HEK293 (cell line): ENCODE results near the gene NHSL2.
A peak's percentile ranks its signal among the peaks of the same experiment; 100 is the strongest.

Experiments
- CTCF ChIA-PET: fragments of 350-600 bp; formaldehyde crosslinking; extraction: SDS; loops from one replicate; lab custom pipeline; 2021; ENCODE audit warnings: antibody characterized with exemption; lab: Yijun Ruan, JAX
- POLR2A ChIA-PET: fragments of 300-600 bp; formaldehyde crosslinking; extraction: SDS; loops from one replicate; lab custom pipeline; 2020; ENCODE audit warnings: antibody characterized with exemption, inconsistent platforms; lab: Yijun Ruan, JAX
- H3K27ac ChIP-seq: fragments of 200-500 bp; sonication (Bioruptor generic); 2 replicates; pipeline ENCODE4 v1.5.1; 2014; ENCODE audit warnings: low read depth, low read length, control low read depth, inconsistent platforms; ENCODE audit errors: extremely low read depth
- H3K36me3 ChIP-seq, 2 experiments: fragments of 200-500 bp in 1 of 2; sonication (Bioruptor generic) in 1 of 2; 1 replicate in 1 of 2; 2 replicates in 1 of 2; pipeline ENCODE4 v1.5.1; 2014 to 2017; ENCODE audit warnings: inconsistent platforms in 2 of 2, low read length in 2 of 2; ENCODE audit not compliant: control insufficient read depth in 2 of 2, insufficient read depth in 1 of 2
- H3K4me1 ChIP-seq: fragments of 200-500 bp; sonication (Bioruptor generic); 2 replicates; pipeline ENCODE4 v1.5.1; 2014; ENCODE audit warnings: mild to moderate bottlenecking, low read length, inconsistent platforms; ENCODE audit not compliant: control insufficient read depth, insufficient read depth
- H3K4me3 ChIP-seq: 2 replicates; pipeline ENCODE4 v1.5.1; 2011; ENCODE audit warnings: low read depth, mild to moderate bottlenecking, control low read depth, low read length, moderate library complexity
- H3K9me3 ChIP-seq: fragments of 200-500 bp; sonication (Bioruptor generic); 2 replicates; pipeline ENCODE4 v1.5.1; 2014; ENCODE audit warnings: low read depth, low read length, inconsistent platforms; ENCODE audit not compliant: control insufficient read depth, insufficient read depth
- FEZF1 ChIP-seq: fragments of 450-650 bp; formaldehyde crosslinking; IDR thresholded peaks from 2 replicates; pipeline ENCODE4 v1.5.1; 2016; ENCODE audit warnings: missing biosample characterization, missing genetic modification characterization
- HOXA7 ChIP-seq: sonication (generic); formaldehyde crosslinking; IDR thresholded peaks from 2 replicates; pipeline ENCODE4 v1.8.1; 2022; ENCODE audit warnings: missing genetic modification reagents, borderline replicate concordance
- KLF10 ChIP-seq: fragments of 450-650 bp; IDR thresholded peaks from 2 replicates; pipeline ENCODE4 v1.5.1; 2018; ENCODE audit warnings: missing biosample characterization, mild to moderate bottlenecking, missing genetic modification characterization
- WT1 ChIP-seq: fragments of 450-650 bp; formaldehyde crosslinking; IDR thresholded peaks from 2 replicates; pipeline ENCODE4 v1.5.1; 2016; ENCODE audit warnings: missing biosample characterization, missing genetic modification characterization
- YY2 ChIP-seq: fragments of 450-650 bp; formaldehyde crosslinking; IDR thresholded peaks from 2 replicates; pipeline ENCODE4 v1.5.1; 2016; ENCODE audit warnings: missing biosample characterization, missing genetic modification characterization
- ZBTB20 ChIP-seq: fragments of 450-650 bp; formaldehyde crosslinking; IDR thresholded peaks from 2 replicates; pipeline ENCODE4 v1.5.1; 2016; ENCODE audit warnings: missing biosample characterization, missing genetic modification characterization
- ZEB2 ChIP-seq: fragments of 450-650 bp; formaldehyde crosslinking; IDR thresholded peaks from 2 replicates; pipeline ENCODE4 v1.5.1; 2016; ENCODE audit warnings: missing biosample characterization, missing genetic modification characterization
- ZNF146 ChIP-seq: fragments of 450-650 bp; formaldehyde crosslinking; IDR thresholded peaks from 2 replicates; pipeline ENCODE4 v1.5.1; 2016; ENCODE audit warnings: missing biosample characterization, missing genetic modification characterization
- ZNF223 ChIP-seq: fragments of 450-650 bp; formaldehyde crosslinking; IDR thresholded peaks from 2 replicates; pipeline ENCODE4 v1.5.1; 2016; ENCODE audit warnings: missing biosample characterization, missing genetic modification characterization
- ZNF23 ChIP-seq: fragments of 450-650 bp; formaldehyde crosslinking; IDR thresholded peaks from 2 replicates; pipeline ENCODE4 v1.5.1; 2016; ENCODE audit warnings: missing biosample characterization, missing genetic modification characterization, borderline replicate concordance
- ZNF239 ChIP-seq: fragments of 450-650 bp; formaldehyde crosslinking; IDR thresholded peaks from 2 replicates; pipeline ENCODE4 v1.5.1; 2016; ENCODE audit warnings: missing biosample characterization, missing genetic modification characterization
- ZNF501 ChIP-seq: fragments of 450-650 bp; formaldehyde crosslinking; IDR thresholded peaks from 2 replicates; pipeline ENCODE4 v1.5.1; 2016; ENCODE audit warnings: missing biosample characterization, missing genetic modification characterization
- ZNF514 ChIP-seq: fragments of 450-650 bp; formaldehyde crosslinking; IDR thresholded peaks from 2 replicates; pipeline ENCODE4 v1.5.1; 2016; ENCODE audit warnings: missing biosample characterization, missing genetic modification characterization
- ZNF549 ChIP-seq: fragments of 450-650 bp; IDR thresholded peaks from 2 replicates; pipeline ENCODE4 v1.5.1; 2018; ENCODE audit warnings: missing biosample characterization, missing genetic modification characterization, mild to moderate bottlenecking, inconsistent platforms, moderate library complexity
- ZNF560 ChIP-seq: fragments of 450-650 bp; formaldehyde crosslinking; IDR thresholded peaks from 2 replicates; pipeline ENCODE4 v1.5.1; 2017; ENCODE audit warnings: missing biosample characterization, missing genetic modification characterization, borderline replicate concordance
- ZNF629 ChIP-seq: fragments of 450-650 bp; formaldehyde crosslinking; IDR thresholded peaks from 2 replicates; pipeline ENCODE4 v1.5.1; 2017; ENCODE audit warnings: missing biosample characterization, missing genetic modification characterization
- ZNF654 ChIP-seq: fragments of 450-650 bp; formaldehyde crosslinking; IDR thresholded peaks from 2 replicates; pipeline ENCODE4 v1.5.1; 2016; ENCODE audit warnings: low read depth, missing biosample characterization, missing genetic modification characterization
- ZNF660 ChIP-seq: fragments of 450-650 bp; IDR thresholded peaks from 2 replicates; pipeline ENCODE4 v1.5.1; 2018; ENCODE audit warnings: missing biosample characterization, mild to moderate bottlenecking, missing genetic modification characterization
- ZNF707 ChIP-seq: fragments of 450-650 bp; formaldehyde crosslinking; IDR thresholded peaks from 2 replicates; pipeline ENCODE4 v1.5.1; 2016; ENCODE audit warnings: missing biosample characterization, missing genetic modification characterization
- ZNF843 ChIP-seq: fragments of 450-650 bp; formaldehyde crosslinking; IDR thresholded peaks from 2 replicates; pipeline ENCODE4 v1.5.1; 2016; ENCODE audit warnings: missing biosample characterization, missing genetic modification characterization
- ZSCAN16 ChIP-seq: fragments of 450-650 bp; formaldehyde crosslinking; IDR thresholded peaks from 2 replicates; pipeline ENCODE4 v1.5.1; 2016; ENCODE audit warnings: missing biosample characterization, missing genetic modification characterization
- TF ChIP-seq, protein P1 (sequence below): fragments of 450-650 bp; formaldehyde crosslinking; IDR thresholded peaks from 2 replicates; pipeline ENCODE4 v1.5.1; 2016; ENCODE audit warnings: missing biosample characterization, missing genetic modification characterization
- TF ChIP-seq, protein P2 (sequence below): fragments of 450-650 bp; formaldehyde crosslinking; IDR thresholded peaks from 2 replicates; pipeline ENCODE4 v1.5.1; 2016; ENCODE audit warnings: missing biosample characterization, missing genetic modification characterization, borderline replicate concordance
- TF ChIP-seq, protein P3 (sequence below): IDR thresholded peaks from 2 replicates; pipeline ENCODE4 v1.6.1; 2011; ENCODE audit warnings: mild to moderate bottlenecking, low read depth, low read length, borderline replicate concordance
- TF ChIP-seq, protein P4 (sequence below): fragments of 450-650 bp; formaldehyde crosslinking; IDR thresholded peaks from 2 replicates; pipeline ENCODE4 v1.5.1; 2017; ENCODE audit warnings: missing biosample characterization, missing genetic modification characterization

NHSL2 gene

DNA sequence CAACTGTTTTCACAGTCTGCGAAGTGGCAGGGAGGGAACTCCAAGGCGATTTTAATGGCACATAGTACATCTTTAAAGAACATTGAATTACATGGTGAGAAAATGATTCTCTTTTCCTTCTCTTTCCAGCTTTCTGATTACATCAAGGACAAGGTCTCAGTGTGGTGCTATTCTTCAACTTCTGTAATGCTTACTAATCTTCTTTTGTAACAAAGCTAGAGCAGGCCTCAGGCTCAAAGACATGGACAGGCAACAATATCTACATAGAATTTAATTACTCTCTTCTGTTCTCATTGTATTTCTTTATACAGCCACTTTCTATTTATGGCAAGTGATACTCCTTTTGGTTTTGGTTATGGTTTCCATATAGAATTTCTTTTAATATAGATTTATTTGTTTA, 172.6 kb downstream of the NHSL2 start:
- Histone ChIP-seq H3K27ac (no peak overlapping the region), H3K9me3 (no peaks in the 10 kb centered on the region), H3K4me1 (no peaks in the 10 kb centered on the region), H3K4me3 (no peak overlapping the region), H3K36me3 (no peaks in the 10 kb centered on the region)
- ChIA-PET CTCF (interaction anchor here (0.7 to 1.6 kb wide), 2 partner anchors 61 to 1662 kb away, joined by 3 to 6 read pairs; no protein-coding TSS in a partner anchor), POLR2A (no interaction called here)
- TF ChIP-seq ZNF843 (tag by site-specific recombination) (no peak), ZNF514 (tag by site-specific recombination) (no peak), KLF10 (tag by site-specific recombination) (no peak)

DNA sequence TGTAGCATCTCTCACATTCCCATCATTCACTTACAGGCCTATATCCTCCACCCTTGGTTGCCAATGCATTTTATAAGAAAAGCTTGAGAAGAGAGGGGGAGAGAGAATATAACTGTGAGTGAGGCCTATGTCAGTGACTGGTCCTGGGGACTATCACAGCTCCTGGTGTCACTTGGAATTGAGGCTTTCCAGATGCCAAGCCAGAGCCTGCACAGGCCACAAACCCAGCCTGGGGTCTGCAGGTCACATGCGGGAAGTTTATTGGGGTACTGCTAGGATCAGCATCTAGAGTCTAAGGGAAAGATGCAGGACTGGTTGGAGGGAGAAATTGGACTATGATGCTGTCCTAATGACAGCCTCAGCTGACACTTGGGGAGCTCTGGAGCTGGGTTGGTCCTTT, 173.5 kb downstream of the NHSL2 start:
- no peaks in the 10 kb centered on the region for H3K9me3 ChIP-seq
- TF ChIP-seq ZNF23 (tag by site-specific recombination) (no peak), ZNF560 (tag by site-specific recombination) (no peak), ZNF629 (tag by site-specific recombination) (no peak), ZBTB20 (tag by site-specific recombination) (no peak), ZEB2 (no peak), ZNF501 (tag by site-specific recombination) (no peak), ZNF654 (tag by site-specific recombination) (no peak)
- TF ChIP-seq, all 188 proteins: peak for 0
- H3K4me1 ChIP-seq = no peaks in the 10 kb centered on the region
- no peak overlapping the region for H3K27ac ChIP-seq
- H3K36me3 ChIP-seq = no peaks in the 10 kb centered on the region
- no peak overlapping the region for H3K4me3 ChIP-seq
- CTCF ChIA-PET = interaction anchor here (1.6 kb wide), 1 partner anchor 62 kb away, joined by 6 read pairs; no protein-coding TSS in a partner anchor
- POLR2A ChIA-PET = no interaction called here

DNA sequence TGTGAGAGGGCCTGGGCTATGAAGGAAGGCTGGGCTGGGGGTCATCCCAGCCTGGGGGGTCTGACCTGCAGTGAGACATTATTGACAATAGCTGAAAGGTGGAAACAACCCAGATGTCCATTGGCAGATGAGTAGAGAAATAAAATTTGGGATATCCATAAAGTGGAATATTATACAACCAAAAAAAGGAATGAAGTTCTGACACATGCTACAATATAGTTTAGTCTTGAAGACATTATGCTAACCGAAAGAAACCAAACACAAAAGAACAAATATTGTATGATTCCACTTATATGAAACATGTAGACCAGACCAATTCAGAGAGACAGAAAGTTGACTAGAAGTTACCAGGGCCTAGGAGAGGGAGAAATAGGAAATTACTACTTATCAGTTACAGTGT, 176.3 kb downstream of the NHSL2 start:
- CTCF ChIA-PET = interaction anchor here (0.5 to 0.6 kb wide), 3 partner anchors 14 to 1770 kb away, joined by 3 to 4 read pairs (median 3); no protein-coding TSS in a partner anchor

DNA sequence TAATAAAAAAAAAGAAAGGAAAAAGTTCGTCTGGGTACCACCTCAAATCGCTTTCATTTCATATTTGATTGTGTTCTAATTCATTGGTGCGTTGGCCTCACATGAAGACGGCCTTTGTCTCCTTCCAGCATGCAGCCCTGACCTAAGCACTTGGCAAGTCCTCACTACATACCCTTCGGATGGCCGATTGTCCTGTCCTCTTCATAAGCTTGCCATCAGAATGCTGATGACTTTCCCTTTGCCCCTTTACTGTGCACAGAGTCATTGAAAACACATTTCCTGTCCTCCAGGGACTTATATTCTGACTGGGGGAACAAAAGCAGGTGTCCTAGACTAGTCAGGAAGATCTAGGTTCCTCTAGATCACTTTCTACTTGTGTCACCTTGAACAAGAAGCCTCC, 178.1 kb downstream of the NHSL2 start:
- no peaks in the 10 kb centered on the region for H3K36me3 ChIP-seq
- H3K9me3 ChIP-seq = no peaks in the 10 kb centered on the region; the same call in 1 of the 2 replicates
- no peaks in the 10 kb centered on the region for H3K4me1 ChIP-seq
- CTCF ChIA-PET = interaction anchor here (0.7 kb wide), 3 partner anchors 35 to 415 kb away, joined by 4 to 6 read pairs (median 5); no protein-coding TSS in a partner anchor
- no peak overlapping the region for H3K4me3 ChIP-seq
- no peak overlapping the region; the same call in 1 of the 2 replicates for H3K27ac ChIP-seq
- POLR2A ChIA-PET = no interaction called here
- TF ChIP-seq ZNF707 (tag by site-specific recombination) (no peak), ZNF223 (no peak), FEZF1 (tag by site-specific recombination) (no peak), WT1 (tag by site-specific recombination) (no peak), ZNF660 (tag by site-specific recombination) (no peak), YY2 (no peak), ZNF239 (tag by site-specific recombination) (no peak), ZSCAN16 (no peak), ZNF549 (tag by site-specific recombination) (no peak)
- TF ChIP-seq, protein P1, sequence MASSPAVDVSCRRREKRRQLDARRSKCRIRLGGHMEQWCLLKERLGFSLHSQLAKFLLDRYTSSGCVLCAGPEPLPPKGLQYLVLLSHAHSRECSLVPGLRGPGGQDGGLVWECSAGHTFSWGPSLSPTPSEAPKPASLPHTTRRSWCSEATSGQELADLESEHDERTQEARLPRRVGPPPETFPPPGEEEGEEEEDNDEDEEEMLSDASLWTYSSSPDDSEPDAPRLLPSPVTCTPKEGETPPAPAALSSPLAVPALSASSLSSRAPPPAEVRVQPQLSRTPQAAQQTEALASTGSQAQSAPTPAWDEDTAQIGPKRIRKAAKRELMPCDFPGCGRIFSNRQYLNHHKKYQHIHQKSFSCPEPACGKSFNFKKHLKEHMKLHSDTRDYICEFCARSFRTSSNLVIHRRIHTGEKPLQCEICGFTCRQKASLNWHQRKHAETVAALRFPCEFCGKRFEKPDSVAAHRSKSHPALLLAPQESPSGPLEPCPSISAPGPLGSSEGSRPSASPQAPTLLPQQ (tag by site-specific recombination) = no peak
- TF ChIP-seq, protein P2, sequence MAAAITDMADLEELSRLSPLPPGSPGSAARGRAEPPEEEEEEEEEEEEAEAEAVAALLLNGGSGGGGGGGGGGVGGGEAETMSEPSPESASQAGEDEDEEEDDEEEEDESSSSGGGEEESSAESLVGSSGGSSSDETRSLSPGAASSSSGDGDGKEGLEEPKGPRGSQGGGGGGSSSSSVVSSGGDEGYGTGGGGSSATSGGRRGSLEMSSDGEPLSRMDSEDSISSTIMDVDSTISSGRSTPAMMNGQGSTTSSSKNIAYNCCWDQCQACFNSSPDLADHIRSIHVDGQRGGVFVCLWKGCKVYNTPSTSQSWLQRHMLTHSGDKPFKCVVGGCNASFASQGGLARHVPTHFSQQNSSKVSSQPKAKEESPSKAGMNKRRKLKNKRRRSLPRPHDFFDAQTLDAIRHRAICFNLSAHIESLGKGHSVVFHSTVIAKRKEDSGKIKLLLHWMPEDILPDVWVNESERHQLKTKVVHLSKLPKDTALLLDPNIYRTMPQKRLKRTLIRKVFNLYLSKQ = no peak
- TF ChIP-seq, protein P3, sequence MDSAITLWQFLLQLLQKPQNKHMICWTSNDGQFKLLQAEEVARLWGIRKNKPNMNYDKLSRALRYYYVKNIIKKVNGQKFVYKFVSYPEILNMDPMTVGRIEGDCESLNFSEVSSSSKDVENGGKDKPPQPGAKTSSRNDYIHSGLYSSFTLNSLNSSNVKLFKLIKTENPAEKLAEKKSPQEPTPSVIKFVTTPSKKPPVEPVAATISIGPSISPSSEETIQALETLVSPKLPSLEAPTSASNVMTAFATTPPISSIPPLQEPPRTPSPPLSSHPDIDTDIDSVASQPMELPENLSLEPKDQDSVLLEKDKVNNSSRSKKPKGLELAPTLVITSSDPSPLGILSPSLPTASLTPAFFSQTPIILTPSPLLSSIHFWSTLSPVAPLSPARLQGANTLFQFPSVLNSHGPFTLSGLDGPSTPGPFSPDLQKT = no peak
- TF ChIP-seq, protein P4, sequence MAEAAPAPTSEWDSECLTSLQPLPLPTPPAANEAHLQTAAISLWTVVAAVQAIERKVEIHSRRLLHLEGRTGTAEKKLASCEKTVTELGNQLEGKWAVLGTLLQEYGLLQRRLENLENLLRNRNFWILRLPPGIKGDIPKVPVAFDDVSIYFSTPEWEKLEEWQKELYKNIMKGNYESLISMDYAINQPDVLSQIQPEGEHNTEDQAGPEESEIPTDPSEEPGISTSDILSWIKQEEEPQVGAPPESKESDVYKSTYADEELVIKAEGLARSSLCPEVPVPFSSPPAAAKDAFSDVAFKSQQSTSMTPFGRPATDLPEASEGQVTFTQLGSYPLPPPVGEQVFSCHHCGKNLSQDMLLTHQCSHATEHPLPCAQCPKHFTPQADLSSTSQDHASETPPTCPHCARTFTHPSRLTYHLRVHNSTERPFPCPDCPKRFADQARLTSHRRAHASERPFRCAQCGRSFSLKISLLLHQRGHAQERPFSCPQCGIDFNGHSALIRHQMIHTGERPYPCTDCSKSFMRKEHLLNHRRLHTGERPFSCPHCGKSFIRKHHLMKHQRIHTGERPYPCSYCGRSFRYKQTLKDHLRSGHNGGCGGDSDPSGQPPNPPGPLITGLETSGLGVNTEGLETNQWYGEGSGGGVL = no peak

More for the DNA sequence above, 176.3 kb downstream of the NHSL2 start:
- POLR2A ChIA-PET = no interaction called here
- no peaks in the 10 kb centered on the region for H3K4me1 ChIP-seq
- no peak overlapping the region for H3K4me3 ChIP-seq
- TF ChIP-seq ZNF146 (tag by site-specific recombination) = peak; percentile 98
- TF ChIP-seq HOXA7 (CRISPR knock-in tag) = no peak
- no peaks in the 10 kb centered on the region; the same call in 1 of the 2 replicates for H3K9me3 ChIP-seq
- H3K27ac ChIP-seq = no peak overlapping the region
- no peaks in the 10 kb centered on the region for H3K36me3 ChIP-seq
